GM21447 (cell line): ENCODE data around the gene DIDO1.

Source experiments
- ATAC-seq: cut with Tn5 transposase; IDR thresholded peaks from one replicate; pipeline ENCODE4 v1.9.1; 2021; ENCODE audit not compliant: unreplicated experiment

DIDO1 gene

DNA sequence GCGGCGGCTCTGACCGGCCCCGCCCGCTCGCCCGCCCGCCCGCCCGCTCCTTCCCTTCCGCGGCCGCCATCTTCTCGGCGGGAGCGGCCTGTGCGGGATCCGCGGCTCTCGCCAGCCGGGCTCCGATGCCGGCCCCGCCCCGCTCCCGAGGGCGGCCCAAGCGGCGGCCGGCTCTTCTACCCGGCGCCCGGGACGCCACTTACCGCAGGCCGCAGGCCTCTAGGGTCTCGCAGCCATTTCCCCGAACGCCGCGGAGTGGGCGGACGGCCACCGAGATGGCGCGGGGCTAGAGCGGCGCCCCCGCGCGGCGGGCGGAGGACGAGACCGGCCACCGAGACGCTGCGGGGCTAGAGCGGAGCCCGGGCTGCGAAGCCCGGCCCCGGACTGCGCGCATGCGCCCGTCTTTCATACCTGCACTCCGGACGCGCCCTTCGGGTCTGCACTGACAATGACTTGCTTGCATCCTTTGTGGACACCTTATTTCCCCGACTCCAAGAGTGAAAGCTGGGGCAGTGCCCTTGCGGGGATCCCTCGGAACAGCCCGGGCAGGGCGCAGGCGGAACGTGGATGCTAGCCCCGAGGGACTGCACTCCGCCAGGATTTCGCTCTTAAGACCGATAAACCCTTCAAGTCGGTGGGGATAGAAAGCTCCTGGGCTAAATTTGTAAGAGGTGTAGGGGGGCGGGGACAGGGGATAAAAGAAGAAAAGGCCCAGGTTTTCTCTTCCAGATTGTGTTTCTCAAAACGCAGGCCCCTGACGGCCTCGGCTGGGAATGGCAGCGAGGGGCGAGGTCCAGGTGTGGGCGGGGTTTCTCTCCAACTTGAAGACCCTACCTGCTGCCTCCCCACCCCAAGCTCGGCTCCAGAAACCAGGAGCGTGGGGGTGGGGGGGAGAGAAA is at the start of gene DIDO1:
Gene DIDO1 (minus strand): TSS at position 277 of the 899 bp plus-strand sequence.
- peak; percentile 61 for ATAC-seq

- no peak for ATAC-seq
These were observed 49.0 kb upstream of the DIDO1 start for GRCh38 chr20:62975251-62975760.

DNA sequence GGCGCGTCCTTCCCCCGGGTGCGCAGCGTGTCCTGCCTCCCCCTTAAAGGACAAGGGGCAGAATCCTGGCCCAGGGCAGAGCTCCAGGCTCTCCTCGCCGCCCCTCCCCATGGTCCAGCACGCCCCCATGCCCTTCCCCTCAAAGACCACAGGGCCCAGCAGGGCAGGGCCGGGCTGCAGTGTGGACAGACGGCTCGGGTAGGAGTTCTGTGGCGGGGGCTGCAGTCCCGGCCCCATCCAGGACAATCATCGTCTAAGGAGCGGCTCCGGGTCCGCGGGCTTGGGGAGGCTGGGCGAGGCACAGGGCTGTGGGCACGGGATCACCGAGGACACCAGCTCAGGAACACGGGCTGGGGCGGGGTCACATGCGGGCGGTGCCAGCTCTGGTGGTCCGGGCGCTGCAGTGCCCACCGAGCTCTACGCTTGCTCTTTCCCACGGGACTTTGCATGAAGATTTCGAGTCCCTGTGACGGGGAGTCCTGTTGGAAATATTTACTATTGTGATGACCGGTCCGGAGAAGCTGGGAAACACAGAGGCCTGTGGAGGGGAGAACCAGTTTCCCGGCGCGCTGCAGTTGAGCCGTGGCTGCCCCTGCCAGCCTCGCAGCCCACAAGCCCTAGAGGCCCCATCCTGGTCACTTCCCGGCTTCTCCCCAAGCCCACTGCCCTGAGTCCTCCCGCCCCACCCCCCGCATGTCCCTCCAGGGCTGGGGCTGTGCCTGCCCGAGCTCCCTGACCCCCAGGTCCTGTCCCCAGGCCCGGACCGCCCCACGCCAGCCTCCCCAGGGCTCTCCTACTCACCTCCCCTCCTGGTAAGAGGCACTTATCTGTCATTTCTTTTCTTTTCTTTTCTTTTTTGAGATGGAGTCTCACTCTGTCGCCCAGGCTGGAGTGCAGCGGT is 46.8 kb upstream of the DIDO1 start:
- ATAC-seq: no peak

GRCh38 chr20:62971950-62972844 is 45.9 kb upstream of the DIDO1 start:
- ATAC-seq: peak; percentile 40

- no peak for ATAC-seq
These were observed 45.1 kb upstream of the DIDO1 start for GRCh38 chr20:62971211-62971949.

DNA sequence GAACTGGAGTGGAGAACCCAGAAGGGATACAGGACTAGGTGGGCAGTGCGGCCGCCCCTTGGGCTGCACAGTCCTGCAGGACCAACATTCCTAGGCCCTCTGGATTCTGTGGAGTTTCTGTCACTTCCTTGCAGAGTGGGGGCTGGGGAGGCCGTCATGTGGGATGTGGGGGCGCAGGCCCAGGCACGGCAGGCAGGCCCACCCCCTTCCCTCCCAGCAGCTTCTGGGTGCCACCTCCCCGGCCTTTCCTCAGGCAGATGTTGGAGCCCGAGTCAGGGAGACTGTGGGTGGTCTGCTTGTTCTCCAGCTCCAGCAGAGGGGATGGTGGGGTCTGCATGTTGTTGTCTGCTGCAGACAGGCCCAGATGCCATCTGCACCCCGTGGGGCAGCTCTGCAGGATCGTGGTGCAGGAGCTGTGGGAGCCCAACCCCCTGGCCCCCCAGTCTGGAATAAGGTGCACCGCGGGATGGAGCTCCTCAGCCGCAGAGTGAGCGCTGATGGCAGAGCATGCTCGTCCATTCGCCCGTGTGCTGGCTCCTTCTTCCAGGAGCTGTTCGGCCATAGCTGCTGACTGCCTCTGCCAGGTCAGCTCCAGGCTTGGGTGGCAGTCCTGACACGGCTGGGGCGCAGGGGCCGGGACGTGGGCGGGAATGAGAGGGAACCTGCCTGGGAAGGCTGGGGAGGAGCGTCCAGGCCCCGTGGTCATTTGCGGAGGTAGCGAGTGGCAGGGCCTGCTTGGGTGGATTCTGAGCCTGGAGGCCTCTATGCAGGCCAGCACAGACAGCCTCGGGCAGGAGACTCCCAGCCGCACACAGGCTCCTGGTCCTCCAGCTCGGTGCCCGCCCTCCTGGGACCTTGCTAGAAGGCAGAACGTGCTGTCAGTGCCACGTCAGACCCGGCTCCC is 44.3 kb upstream of the DIDO1 start:
- ATAC-seq: no peak

- ATAC-seq: no peak
These were observed 43.6 kb upstream of the DIDO1 start for GRCh38 chr20:62969939-62970306.

DNA sequence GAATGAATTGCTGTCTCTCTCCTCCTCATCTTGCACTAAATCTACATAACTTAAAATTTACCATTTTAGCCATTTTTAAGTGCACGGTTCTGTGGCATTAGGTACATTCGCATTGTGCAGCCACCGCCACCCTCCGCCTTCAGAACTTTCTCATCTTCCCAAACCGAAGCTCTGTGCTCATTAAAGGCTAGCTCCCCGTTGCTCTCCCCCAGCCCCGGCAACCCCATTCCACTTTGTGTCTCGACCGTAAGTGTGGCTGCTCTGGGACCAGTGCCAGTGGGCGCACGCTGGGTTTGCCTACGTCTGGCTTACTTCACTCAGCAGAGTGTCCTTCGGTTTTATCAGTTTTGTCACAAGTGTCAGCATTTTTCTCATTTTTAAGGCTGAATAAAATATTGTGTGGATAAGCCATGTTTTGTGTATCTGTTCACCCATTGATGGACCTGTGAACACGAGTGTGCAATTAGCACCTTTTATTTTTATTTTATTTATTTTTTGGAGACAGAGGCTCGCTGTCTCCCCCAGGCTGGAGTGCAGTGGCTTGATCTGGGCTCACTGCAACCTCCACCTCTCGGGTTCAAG is 43.0 kb upstream of the DIDO1 start:
- ATAC-seq: no peak

GRCh38 chr20:62968378-62969178 is 42.3 kb upstream of the DIDO1 start:
- ATAC-seq: no peak

- ATAC-seq: no peak
These were observed 41.5 kb upstream of the DIDO1 start for GRCh38 chr20:62967628-62968351.

DNA sequence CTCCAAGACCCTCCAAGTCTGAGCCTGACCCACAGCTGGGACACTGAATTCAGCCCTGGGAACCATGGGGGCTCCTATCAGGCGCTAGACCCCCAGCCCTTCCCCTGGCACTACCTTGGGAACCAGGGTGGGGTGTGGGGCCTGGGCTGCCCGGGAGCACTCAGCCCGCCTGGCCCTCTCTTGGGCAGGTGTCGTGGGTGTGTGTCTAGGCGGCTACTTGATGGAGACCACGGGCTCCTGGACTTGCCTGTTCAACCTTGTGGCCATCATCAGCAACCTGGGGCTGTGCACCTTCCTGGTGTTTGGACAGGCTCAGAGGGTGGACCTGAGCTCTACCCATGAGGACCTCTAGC is 40.8 kb upstream of the DIDO1 start:
- ATAC-seq: no peak

DNA sequence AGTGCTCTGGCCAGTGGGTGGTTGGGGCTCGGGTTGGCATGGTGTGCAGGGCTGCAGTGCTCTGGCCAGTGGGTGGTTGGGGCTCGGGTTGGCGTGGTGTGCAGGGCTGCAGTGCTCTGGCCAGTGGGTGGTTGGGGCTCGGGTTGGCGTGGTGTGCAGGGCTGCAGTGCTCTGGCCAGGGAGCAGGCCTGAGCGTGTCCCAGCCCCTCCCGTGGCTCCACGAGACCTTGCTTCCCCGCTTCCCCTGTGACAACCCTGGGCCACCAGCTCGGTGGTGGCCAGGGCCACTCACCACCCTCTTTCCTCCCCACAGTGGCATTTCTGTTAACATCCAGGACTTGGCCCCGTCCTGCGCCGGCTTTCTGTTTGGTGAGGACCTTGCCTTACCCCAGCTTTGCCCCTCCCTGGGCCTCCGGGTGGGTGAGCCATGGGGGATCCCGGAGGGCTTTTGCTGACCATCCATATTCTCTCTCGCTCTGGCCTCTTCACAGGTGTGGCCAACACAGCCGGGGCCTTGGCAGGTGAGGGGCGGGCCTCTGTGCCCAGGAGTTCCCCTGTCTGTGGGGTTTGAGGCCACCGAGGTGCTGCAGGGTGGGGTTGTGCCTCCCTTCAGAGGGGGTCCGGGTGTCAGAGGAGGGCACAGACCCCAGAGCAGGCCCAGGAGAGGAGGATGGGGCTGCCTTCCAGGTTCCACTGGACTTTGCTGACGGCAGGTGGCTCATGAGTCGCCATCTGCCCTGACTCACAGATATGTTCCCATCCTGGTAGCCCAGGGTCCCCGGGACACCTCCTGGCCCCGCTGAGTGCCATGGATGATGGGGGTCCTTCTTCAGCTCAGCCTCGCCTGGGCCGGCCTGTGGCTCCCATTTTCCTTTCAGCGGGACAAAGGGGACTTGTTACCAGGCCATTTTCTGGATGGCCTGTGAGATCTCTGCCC is 40.2 kb upstream of the DIDO1 start:
- no peak for ATAC-seq

DNA sequence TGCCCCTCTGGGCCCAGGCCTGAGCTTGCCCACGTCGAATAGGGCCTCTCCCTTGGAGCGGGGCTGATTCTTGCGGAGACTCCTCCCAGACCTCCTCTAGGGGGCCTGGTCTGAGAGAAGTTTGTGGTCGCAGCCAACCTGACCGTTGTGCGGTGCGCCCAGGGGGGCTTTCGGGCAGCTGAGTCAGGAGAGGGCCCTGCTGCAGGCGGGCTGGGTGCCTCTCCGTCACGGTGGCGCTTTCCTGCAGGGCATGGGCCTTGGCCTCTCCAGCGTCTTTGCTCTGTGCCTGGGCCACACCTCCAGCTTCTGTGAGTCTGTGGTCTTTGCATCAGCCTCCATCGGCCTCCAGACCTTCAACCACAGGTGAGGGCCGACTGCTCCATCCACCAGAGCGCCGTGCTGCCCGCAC is 39.1 kb upstream of the DIDO1 start:
- no peak for ATAC-seq

- ATAC-seq: no peak
These were observed 38.4 kb upstream of the DIDO1 start for GRCh38 chr20:62964700-62965099.

DNA sequence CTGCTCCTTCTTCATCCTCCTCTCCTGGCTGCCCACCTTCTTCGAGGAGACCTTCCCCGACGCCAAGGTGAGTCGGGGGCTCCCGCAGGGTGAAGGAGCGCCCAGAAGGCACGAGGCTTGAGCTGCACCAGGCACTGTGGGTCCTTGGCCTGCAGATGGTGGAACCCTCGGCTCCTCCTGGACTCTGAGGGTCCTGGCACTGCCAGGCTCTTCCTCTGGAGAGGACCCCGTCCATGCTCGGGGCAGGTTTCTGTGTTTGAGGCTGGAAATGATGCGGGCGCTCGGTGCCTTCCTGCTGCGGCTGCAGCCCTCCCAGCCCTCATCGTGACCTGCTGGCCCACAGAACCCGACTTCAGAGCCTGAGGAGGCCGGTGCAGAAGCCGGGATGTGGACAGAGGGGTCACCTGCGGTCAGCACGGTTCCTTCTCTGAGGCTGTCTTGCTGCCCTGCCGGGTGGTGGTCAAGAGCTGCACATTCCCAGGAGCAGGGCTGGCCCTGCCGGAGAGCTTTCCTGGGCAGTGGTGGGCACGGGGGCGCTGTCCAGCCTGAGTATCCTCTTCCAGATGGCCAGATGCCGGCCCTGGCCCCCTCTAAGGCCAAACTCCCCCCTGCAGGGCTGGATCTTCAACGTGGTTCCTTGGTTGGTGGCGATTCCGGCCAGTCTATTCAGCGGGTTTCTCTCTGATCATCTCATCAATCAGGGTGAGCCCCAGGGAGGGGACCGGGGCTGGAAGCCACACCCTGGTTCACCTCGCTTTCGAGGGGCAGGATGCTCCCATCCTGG is 37.5 kb upstream of the DIDO1 start:
- no peak for ATAC-seq
